Bronchial epithelial cell (primary cell): Measurements from ENCODE around the gene CD36. TPM values are rescaled to one million over a fixed set of nuclear protein-coding genes. Genes with fewer than 3 reads are reported as not detected.

ENCODE experiments used
- DNase-seq: peaks from one replicate; pipeline ENCODE4 v3.0.0-alpha.2; 2010; ENCODE audit warnings: low read depth
- FAIRE-seq: peaks from 2 replicates; lab custom pipeline; 2011; peaks lifted over from hg19 to GRCh38; lab: Jason Lieb, UNC
- H3K27me3 ChIP-seq: 2 replicates; pipeline ENCODE4 v1.5.1; 2011; ENCODE audit warnings: low read length; ENCODE audit not compliant: control insufficient read depth, insufficient read depth
- H3K36me3 ChIP-seq: 2 replicates; pipeline ENCODE4 v1.5.1; 2011; ENCODE audit warnings: low read length; ENCODE audit not compliant: control insufficient read depth, insufficient read depth
- H3K4me3 ChIP-seq: 2 replicates; pipeline ENCODE4 v1.5.1; 2011; ENCODE audit warnings: mild to moderate bottlenecking, low read depth, low read length, control low read depth
- total RNA-seq: library from RNA; depleted of rRNA; stranded (reverse); fragments of >200 nt; gene quantifications from 2 replicates; pipeline ENCODE4 v1.2.1, GENCODE V29; 2014
- TF ChIP-seq, protein P1 (sequence below): IDR thresholded peaks from 2 replicates; pipeline ENCODE4 v1.5.1; 2011; ENCODE audit warnings: mild to moderate bottlenecking, moderate library complexity, low read length, control low read depth, inconsistent platforms; ENCODE audit not compliant: insufficient read depth, severe bottlenecking

The CD36 gene
- total RNA-seq, 1 donor from 2014 or later: 1.3 TPM

DNA sequence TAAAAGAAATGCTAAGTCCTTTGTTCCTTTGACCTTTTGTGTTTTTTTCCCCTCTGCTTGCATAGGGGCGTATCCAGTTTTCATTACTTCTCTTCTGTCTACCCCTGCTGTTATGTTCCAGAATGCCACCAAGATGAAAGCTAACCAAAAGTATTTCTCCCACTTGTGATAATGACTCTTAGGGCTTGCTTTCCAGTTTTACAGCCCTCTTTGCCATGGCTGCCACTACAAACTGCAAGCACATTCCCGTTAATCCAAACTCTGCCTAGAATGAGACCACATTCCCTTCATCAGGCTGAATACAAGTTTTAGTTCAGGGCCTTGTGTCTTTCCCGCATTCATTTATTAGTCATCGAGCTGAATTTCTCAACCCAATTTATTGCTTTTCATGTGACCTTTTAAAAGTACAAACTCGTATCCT is 23.6 kb upstream of the CD36 start:
- Histone ChIP-seq H3K4me3 (no peak overlapping the region), H3K27me3 (no peaks in the 10 kb centered on the region), H3K36me3 (no peaks in the 10 kb centered on the region)
- peak; percentile 18 for DNase-seq
- no peak for FAIRE-seq
- TF ChIP-seq, protein P1, sequence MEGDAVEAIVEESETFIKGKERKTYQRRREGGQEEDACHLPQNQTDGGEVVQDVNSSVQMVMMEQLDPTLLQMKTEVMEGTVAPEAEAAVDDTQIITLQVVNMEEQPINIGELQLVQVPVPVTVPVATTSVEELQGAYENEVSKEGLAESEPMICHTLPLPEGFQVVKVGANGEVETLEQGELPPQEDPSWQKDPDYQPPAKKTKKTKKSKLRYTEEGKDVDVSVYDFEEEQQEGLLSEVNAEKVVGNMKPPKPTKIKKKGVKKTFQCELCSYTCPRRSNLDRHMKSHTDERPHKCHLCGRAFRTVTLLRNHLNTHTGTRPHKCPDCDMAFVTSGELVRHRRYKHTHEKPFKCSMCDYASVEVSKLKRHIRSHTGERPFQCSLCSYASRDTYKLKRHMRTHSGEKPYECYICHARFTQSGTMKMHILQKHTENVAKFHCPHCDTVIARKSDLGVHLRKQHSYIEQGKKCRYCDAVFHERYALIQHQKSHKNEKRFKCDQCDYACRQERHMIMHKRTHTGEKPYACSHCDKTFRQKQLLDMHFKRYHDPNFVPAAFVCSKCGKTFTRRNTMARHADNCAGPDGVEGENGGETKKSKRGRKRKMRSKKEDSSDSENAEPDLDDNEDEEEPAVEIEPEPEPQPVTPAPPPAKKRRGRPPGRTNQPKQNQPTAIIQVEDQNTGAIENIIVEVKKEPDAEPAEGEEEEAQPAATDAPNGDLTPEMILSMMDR: no peak

DNA sequence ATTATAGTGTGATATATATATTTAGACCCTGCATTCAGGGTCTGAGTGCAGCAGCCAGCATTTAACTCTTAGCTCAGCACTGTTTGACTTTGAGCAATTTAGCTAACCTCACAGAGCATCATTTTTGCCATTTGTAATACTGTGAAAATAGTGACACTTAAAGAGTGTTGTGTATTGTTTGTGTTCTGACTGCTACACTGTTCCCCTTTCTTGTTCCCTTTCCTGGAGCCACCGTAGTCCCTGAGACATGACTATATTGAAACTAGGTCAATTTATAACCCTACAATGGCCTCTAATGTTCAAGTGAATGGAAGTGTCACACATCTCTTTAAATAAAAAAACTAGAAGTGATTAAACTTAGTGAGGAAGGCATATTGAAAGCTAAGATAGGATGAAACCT is 20.3 kb upstream of the CD36 start:
- Histone ChIP-seq H3K4me3 (no peak overlapping the region), H3K36me3 (no peaks in the 10 kb centered on the region), H3K27me3 (no peaks in the 10 kb centered on the region)
- DNase-seq (no peak), FAIRE-seq (no peak)
- TF ChIP-seq, protein P1: no peak

GRCh38 chr7:80619741-80620140 is 18.7 kb upstream of the CD36 start:
- no peak for DNase-seq
- no peak for FAIRE-seq
- Histone ChIP-seq H3K27me3 (no peaks in the 10 kb centered on the region), H3K4me3 (no peak overlapping the region), H3K36me3 (no peaks in the 10 kb centered on the region)
- TF ChIP-seq, protein P1: no peak

- peak; percentile 58 for DNase-seq
- no peaks in the 10 kb centered on the region for H3K27me3 ChIP-seq
- no peaks in the 10 kb centered on the region for H3K36me3 ChIP-seq
- TF ChIP-seq, protein P1: no peak
- H3K4me3 ChIP-seq: no peak overlapping the region
- FAIRE-seq: no peak
These were observed 15.9 kb upstream of the CD36 start for GRCh38 chr7:80622541-80622940.

- Histone ChIP-seq H3K36me3 (no peaks in the 10 kb centered on the region), H3K4me3 (no peak overlapping the region), H3K27me3 (no peaks in the 10 kb centered on the region)
- peak; percentile 87 for DNase-seq
- no peak for FAIRE-seq
- TF ChIP-seq, protein P1: no peak
These were observed 14.8 kb upstream of the CD36 start for GRCh38 chr7:80623503-80624252.

DNA sequence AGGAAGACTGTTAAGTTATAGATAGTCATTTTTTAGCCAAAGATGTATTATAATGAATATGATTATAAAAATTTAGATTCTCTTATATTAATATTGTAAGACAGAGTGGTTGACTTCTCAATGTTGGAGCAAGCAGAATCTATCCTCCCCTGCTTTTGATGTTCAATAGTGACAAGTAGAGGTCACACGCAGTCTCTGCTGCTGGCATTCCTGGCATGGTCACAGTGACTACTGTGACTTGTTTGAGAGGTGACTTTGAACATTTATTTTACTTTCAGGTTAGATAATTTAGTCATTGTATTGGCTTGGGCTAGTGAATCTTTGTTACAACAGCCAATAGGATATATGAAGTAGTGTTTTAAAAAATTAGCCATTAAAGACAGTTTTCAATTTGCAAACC is 13.7 kb upstream of the CD36 start:
- FAIRE-seq (no peak), DNase-seq (no peak)
- Histone ChIP-seq H3K4me3 (no peak overlapping the region), H3K27me3 (no peaks in the 10 kb centered on the region), H3K36me3 (no peaks in the 10 kb centered on the region)
- TF ChIP-seq, protein P1: no peak
